GM23338 (cell line): ENCODE measurements around the gene PSMD3. TPM values are rescaled to one million over a fixed set of nuclear protein-coding genes. Genes with fewer than 3 reads are reported as not detected.

ENCODE experiments used
- ATAC-seq: fragments of 200-7000 bp; cut with Tn5 transposase; 3 replicates; pipeline ENCODE4 v1.9.1; 2020
- DNase-seq: peaks from one replicate; pipeline ENCODE4 v3.0.0-alpha.2; 2015; ENCODE audit warnings: low spot score
- H2AFZ ChIP-seq: fragments of 200-600 bp; sonication (generic); 2 replicates; pipeline ENCODE4 v1.8.0; 2016; ENCODE audit warnings: antibody characterized with exemption, mild to moderate bottlenecking, moderate library complexity
- H3F3A ChIP-seq: fragments of 200-600 bp; sonication (generic); replicated peaks from 2 replicates; pipeline ENCODE4 v1.8.0; 2017; ENCODE audit warnings: antibody characterized with exemption, mixed run types, low read depth
- H3K27ac ChIP-seq: fragments of 200-600 bp; sonication (generic); 2 replicates; pipeline ENCODE4 v1.6.1; 2016; ENCODE audit warnings: low read depth
- H3K27me3 ChIP-seq: fragments of 200-600 bp; sonication (generic); 2 replicates; pipeline ENCODE4 v1.8.0; 2016; ENCODE audit warnings: mild to moderate bottlenecking, mixed run types, moderate library complexity; ENCODE audit not compliant: insufficient read depth
- H3K36me3 ChIP-seq: fragments of 200-600 bp; sonication (generic); 2 replicates; pipeline ENCODE4 v1.8.0; 2016; ENCODE audit warnings: mild to moderate bottlenecking; ENCODE audit not compliant: insufficient read depth
- H3K4me1 ChIP-seq: fragments of 200-600 bp; sonication (generic); 2 replicates; pipeline ENCODE4 v1.8.0; 2016; ENCODE audit warnings: mild to moderate bottlenecking, moderate library complexity; ENCODE audit not compliant: insufficient read depth
- H3K4me2 ChIP-seq: fragments of 200-600 bp; sonication (generic); 2 replicates; pipeline ENCODE4 v1.7.1; 2017; ENCODE audit warnings: mixed run types
- H3K4me3 ChIP-seq: fragments of 200-600 bp; sonication (generic); 2 replicates; pipeline ENCODE4 v1.6.1; 2016; ENCODE audit warnings: mixed run types
- H3K79me2 ChIP-seq: fragments of 200-600 bp; sonication (generic); replicated peaks from 2 replicates; pipeline ENCODE4 v1.8.0; 2017; ENCODE audit warnings: mild to moderate bottlenecking; ENCODE audit not compliant: insufficient read depth
- H3K9me2 ChIP-seq: fragments of 200-600 bp; sonication (generic); 2 replicates; pipeline ENCODE4 v1.8.0; 2017; ENCODE audit not compliant: insufficient read depth
- H4K20me1 ChIP-seq: fragments of 200-600 bp; sonication (generic); replicated peaks from 2 replicates; pipeline ENCODE4 v1.8.0; 2017; ENCODE audit warnings: mild to moderate bottlenecking; ENCODE audit not compliant: insufficient read depth
- H3K27ac Mint-ChIP-seq: 2 replicates; pipeline ENCODE4 v1.8.0; 2020; ENCODE audit warnings: inconsistent platforms, mild to moderate bottlenecking, moderate library complexity, mixed read lengths
- H3K27me3 Mint-ChIP-seq: 3 replicates; pipeline ENCODE4 v1.8.0; 2022; ENCODE audit warnings: low read depth, mild to moderate bottlenecking, moderate library complexity, mixed read lengths, inconsistent platforms; ENCODE audit not compliant: insufficient read depth, poor library complexity
- H3K36me3 Mint-ChIP-seq: 3 replicates; pipeline ENCODE4 v1.8.0; 2021; ENCODE audit warnings: low read depth, mild to moderate bottlenecking, inconsistent platforms, moderate library complexity, mixed read lengths
- H3K4me1 Mint-ChIP-seq: 3 replicates; pipeline ENCODE4 v1.8.0; 2020; ENCODE audit warnings: mild to moderate bottlenecking, inconsistent platforms, mixed read lengths
- H3K4me3 Mint-ChIP-seq: 3 replicates; pipeline ENCODE4 v1.8.0; 2021; ENCODE audit warnings: moderate library complexity, mild to moderate bottlenecking, inconsistent platforms, mixed read lengths
- H3K9me3 Mint-ChIP-seq: 3 replicates; pipeline ENCODE4 v1.8.0; 2020; ENCODE audit warnings: moderate library complexity, mild to moderate bottlenecking, inconsistent platforms, mixed read lengths
- CREB1 ChIP-seq: fragments of 250-450 bp; sonication (Bioruptor Pico); IDR thresholded peaks from 2 replicates; pipeline ENCODE4 v1.5.0; 2020; ENCODE audit warnings: low read depth, mild to moderate bottlenecking, moderate library complexity
- ETS1 ChIP-seq: IDR thresholded peaks from 2 replicates; pipeline ENCODE4 v1.6.1; 2016; ENCODE audit warnings: antibody characterized with exemption
- EZH2 ChIP-seq: fragments of 200-600 bp; sonication (generic); IDR thresholded peaks from one replicate; pipeline ENCODE4 v1.8.0; 2017; ENCODE audit warnings: antibody characterized with exemption, mild to moderate bottlenecking, low read depth; ENCODE audit not compliant: unreplicated experiment
- JUNB ChIP-seq: IDR thresholded peaks from one replicate; pipeline ENCODE4 v1.6.1; 2016; ENCODE audit warnings: antibody characterized with exemption; ENCODE audit not compliant: unreplicated experiment
- NANOG ChIP-seq: IDR thresholded peaks from 2 replicates; pipeline ENCODE4 v1.6.1; 2016; ENCODE audit warnings: antibody characterized with exemption, borderline replicate concordance
- POLR2AphosphoS5 ChIP-seq: IDR thresholded peaks from 2 replicates; pipeline ENCODE4 v1.6.1; 2016; ENCODE audit warnings: antibody characterized with exemption, low read depth
- ZNF114 ChIP-seq: fragments of 250-450 bp; sonication (Bioruptor Pico); IDR thresholded peaks from 2 replicates; pipeline ENCODE4 v1.5.0; 2020; ENCODE audit warnings: mild to moderate bottlenecking, moderate library complexity
- ZNF331 ChIP-seq: fragments of 250-450 bp; sonication (Bioruptor Pico); IDR thresholded peaks from 2 replicates; pipeline ENCODE4 v1.5.0; 2020; ENCODE audit warnings: low read depth, mild to moderate bottlenecking, moderate library complexity
- ZNF462 ChIP-seq: fragments of 250-450 bp; sonication (Bioruptor Pico); IDR thresholded peaks from 2 replicates; pipeline ENCODE4 v1.5.0; 2020; ENCODE audit warnings: mild to moderate bottlenecking, moderate library complexity
- polyA plus RNA-seq: library from polyadenylated mRNA; unstranded; fragments of >200 nt; fragmentation: Nextera tagmentation; extraction: Ambion mirVana; gene quantifications from 2 replicates; pipeline ENCODE4 v1.2.1, GENCODE V29; 2016
- total RNA-seq: library from RNA; depleted of rRNA; stranded (reverse); fragments of >200 nt; shearing (Covaris generic); gene quantifications from 2 replicates; pipeline ENCODE4 v1.2.3, GENCODE V29; 2014

The PSMD3 gene
- total and polyA plus RNA-seq, 2 experiments from 2014 or later: 112 to 217 TPM

GRCh38 chr17:39950871-39951348 is 29.7 kb upstream of the PSMD3 start:
- no peak overlapping the region for H2AFZ ChIP-seq
- ATAC-seq (no peak), DNase-seq (no peak)
- H3K27me3 ChIP-seq: 0 out of 2 replicates have a peak, but pooled peaks cover 4% of the 10 kb centered on the region
- no peaks in the 10 kb centered on the region for H3K79me2 ChIP-seq
- Mint-ChIP-seq H3K27ac (no peak overlapping the region), H3K9me3 (no peaks in the 10 kb centered on the region), H3K4me1 (peaks cover 32% of the 10 kb centered on the region), H3K4me3 (no peak overlapping the region), H3K27me3 (peaks cover 28% of the 10 kb centered on the region), H3K36me3 (no peaks in the 10 kb centered on the region)
- no peak for TF ChIP-seq ZNF114 (CRISPR knock-in tag)
- H3K4me2 ChIP-seq: no peak overlapping the region
- H3F3A ChIP-seq: 0 out of 2 replicates have a peak, but pooled peaks cover 7% of the 10 kb centered on the region
- no peaks in the 10 kb centered on the region for H3K9me2 ChIP-seq
- peaks cover 10% of the 10 kb centered on the region; the same call in 1 of the 2 replicates for H3K4me1 ChIP-seq
- no peaks in the 10 kb centered on the region for H3K36me3 ChIP-seq
- H4K20me1 ChIP-seq: no peaks in the 10 kb centered on the region
- no peak overlapping the region for H3K27ac ChIP-seq
- no peak overlapping the region for H3K4me3 ChIP-seq

GRCh38 chr17:39951924-39952679 is 28.5 kb upstream of the PSMD3 start:
- peak overlapping the region; percentile 72 for H3K4me3 Mint-ChIP-seq
- ATAC-seq: no peak; the same call in 2 of the 3 replicates
- TF ChIP-seq ZNF462 (CRISPR knock-in tag): no peak
- no peak for TF ChIP-seq POLR2AphosphoS5
- TF ChIP-seq CREB1 (CRISPR knock-in tag): no peak
- TF ChIP-seq ETS1: no peak
- TF ChIP-seq ZNF331 (CRISPR knock-in tag): no peak
- no peak for TF ChIP-seq JUNB
- no peak for TF ChIP-seq NANOG
- TF ChIP-seq EZH2: no peak
- peak overlapping the region; percentile 79; the same call in 1 of the 2 replicates for H3K27ac ChIP-seq
- 0 out of 2 replicates have a peak, but pooled peaks cover 4% of the 10 kb centered on the region for H3K27me3 ChIP-seq
- peak overlapping the region; percentile 95 for H3K4me2 ChIP-seq
- 0 out of 2 replicates have a peak, but pooled peaks cover 7% of the 10 kb centered on the region for H3F3A ChIP-seq
- H3K79me2 ChIP-seq: no peaks in the 10 kb centered on the region
- H3K36me3 ChIP-seq: no peaks in the 10 kb centered on the region
- H2AFZ ChIP-seq: peak overlapping the region; percentile 98
- no peak for DNase-seq
- peak overlapping the region; percentile 73 for H3K4me3 ChIP-seq
- H3K4me1 Mint-ChIP-seq: peaks cover 29% of the 10 kb centered on the region
- H3K27ac Mint-ChIP-seq: no peak overlapping the region
- H3K36me3 Mint-ChIP-seq: no peaks in the 10 kb centered on the region
- no peaks in the 10 kb centered on the region for H3K9me3 Mint-ChIP-seq
- H3K9me2 ChIP-seq: no peaks in the 10 kb centered on the region
- H3K4me1 ChIP-seq: peaks cover 10% of the 10 kb centered on the region; the same call in 1 of the 2 replicates
- no peaks in the 10 kb centered on the region for H4K20me1 ChIP-seq
- H3K27me3 Mint-ChIP-seq: peaks cover 24% of the 10 kb centered on the region
